ENCODE data around the gene CHID1.

DNA sequence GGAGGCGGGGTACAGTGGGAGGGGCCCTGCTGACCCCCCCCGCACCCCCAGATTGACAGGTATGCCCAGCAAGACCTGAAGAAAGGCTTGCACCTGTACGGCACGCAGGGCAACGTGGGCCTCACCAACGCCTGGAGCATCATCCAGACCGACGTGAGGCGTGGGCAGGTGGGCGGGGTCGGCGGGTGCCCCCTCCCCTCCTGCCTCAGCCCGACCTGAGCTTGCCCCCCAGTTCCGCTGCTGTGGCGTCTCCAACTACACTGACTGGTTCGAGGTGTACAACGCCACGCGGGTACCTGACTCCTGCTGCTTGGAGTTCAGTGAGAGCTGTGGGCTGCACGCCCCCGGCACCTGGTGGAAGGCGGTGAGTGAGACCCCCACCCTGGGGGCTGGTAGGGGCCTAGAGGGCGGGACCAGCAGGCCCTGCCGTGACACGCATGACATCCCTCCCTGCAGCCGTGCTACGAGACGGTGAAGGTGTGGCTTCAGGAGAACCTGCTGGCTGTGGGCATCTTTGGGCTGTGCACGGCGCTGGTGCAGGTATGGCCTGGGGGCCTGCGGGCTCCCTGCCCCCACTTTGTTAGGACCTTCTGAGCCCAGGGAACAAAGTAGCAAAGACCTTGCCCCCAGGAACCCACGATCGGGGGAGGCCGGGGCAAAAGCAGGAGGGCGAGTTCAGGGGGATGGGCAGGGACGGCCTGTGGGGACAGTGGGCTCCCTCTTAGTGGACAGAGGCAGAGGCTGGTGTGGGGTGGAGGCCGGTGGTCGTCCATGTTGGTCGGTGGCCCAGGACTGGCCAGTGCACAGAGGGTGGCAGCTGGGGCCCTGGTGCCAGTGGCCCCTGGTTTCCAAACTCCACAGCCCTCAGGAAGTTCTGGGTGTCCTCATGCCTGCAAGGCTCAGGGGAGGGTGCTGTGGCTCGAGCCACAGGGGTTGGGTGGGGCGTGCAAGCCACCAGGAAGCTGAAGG, 44.9 kb downstream of the CHID1 start:
- TF ChIP-seq, protein P1, sequence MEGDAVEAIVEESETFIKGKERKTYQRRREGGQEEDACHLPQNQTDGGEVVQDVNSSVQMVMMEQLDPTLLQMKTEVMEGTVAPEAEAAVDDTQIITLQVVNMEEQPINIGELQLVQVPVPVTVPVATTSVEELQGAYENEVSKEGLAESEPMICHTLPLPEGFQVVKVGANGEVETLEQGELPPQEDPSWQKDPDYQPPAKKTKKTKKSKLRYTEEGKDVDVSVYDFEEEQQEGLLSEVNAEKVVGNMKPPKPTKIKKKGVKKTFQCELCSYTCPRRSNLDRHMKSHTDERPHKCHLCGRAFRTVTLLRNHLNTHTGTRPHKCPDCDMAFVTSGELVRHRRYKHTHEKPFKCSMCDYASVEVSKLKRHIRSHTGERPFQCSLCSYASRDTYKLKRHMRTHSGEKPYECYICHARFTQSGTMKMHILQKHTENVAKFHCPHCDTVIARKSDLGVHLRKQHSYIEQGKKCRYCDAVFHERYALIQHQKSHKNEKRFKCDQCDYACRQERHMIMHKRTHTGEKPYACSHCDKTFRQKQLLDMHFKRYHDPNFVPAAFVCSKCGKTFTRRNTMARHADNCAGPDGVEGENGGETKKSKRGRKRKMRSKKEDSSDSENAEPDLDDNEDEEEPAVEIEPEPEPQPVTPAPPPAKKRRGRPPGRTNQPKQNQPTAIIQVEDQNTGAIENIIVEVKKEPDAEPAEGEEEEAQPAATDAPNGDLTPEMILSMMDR (conservative IDR thresholded peaks at IDR 0.05; ENCODE audit: low read length): no peak
- no peak for TF ChIP-seq EZH2phosphoT487 (IDR thresholded peaks at IDR 0.05; ENCODE audit: borderline replicate concordance, low read depth, low read length)

All from OCI-LY7 (cell line).